GM19463 (cell line): ENCODE measurements around the gene MEDAG.
"Not testable (repeated sequence)": the region's sequence is repeated elsewhere in the genome, so short reads cannot be mapped to it uniquely, and the experiment has no call there.

ENCODE experiments used
- ATAC-seq: cut with Tn5 transposase; IDR thresholded peaks from one replicate; pipeline ENCODE4 v1.9.1; 2021; ENCODE audit warnings: mild to moderate bottlenecking, moderate library complexity; ENCODE audit not compliant: unreplicated experiment

MEDAG gene

GRCh38 chr13:30906411-30907051, 460 bp downstream of the MEDAG start:
- ATAC-seq: no peak

GRCh38 chr13:30907121-30907861, 1.2 kb downstream of the MEDAG start:
- ATAC-seq: no peak

- no peak for ATAC-seq
These were observed 2.4 kb downstream of the MEDAG start for GRCh38 chr13:30908416-30908980.

GRCh38 chr13:30910676-30911075, 4.6 kb downstream of the MEDAG start:
- ATAC-seq: no peak

- no peak for ATAC-seq
These were observed 9.8 kb downstream of the MEDAG start for GRCh38 chr13:30915691-30916541.

GRCh38 chr13:30916991-30917390, 10.9 kb downstream of the MEDAG start:
- ATAC-seq: no peak

GRCh38 chr13:30918662-30919405, 12.8 kb downstream of the MEDAG start:
- ATAC-seq: no peak

GRCh38 chr13:30920162-30920909, 14.3 kb downstream of the MEDAG start:
- ATAC-seq: no peak

GRCh38 chr13:30923418-30923817, 17.3 kb downstream of the MEDAG start:
- no peak for ATAC-seq

GRCh38 chr13:30924721-30925120, 18.6 kb downstream of the MEDAG start:
- no peak for ATAC-seq

GRCh38 chr13:30925429-30925828, 19.4 kb downstream of the MEDAG start:
- no peak for ATAC-seq

GRCh38 chr13:30926781-30927180, 20.7 kb downstream of the MEDAG start:
- no peak for ATAC-seq

GRCh38 chr13:30927188-30927587, 21.1 kb downstream of the MEDAG start:
- not testable (repeated sequence) for ATAC-seq

GRCh38 chr13:30927595-30927994, 21.5 kb downstream of the MEDAG start:
- ATAC-seq: no peak

GRCh38 chr13:30928978-30929377, 22.9 kb downstream of the MEDAG start:
- ATAC-seq: no peak

GRCh38 chr13:30932481-30933353, 26.6 kb downstream of the MEDAG start, which contains the start of gene TEX26:
Gene TEX26, plus strand, starts transcription at chr13:30932656. Its CDS starts 60 bp downstream, at chr13:30932716.
- ATAC-seq: no peak

GRCh38 chr13:30933354-30933670, 27.2 kb downstream of the MEDAG start:
- ATAC-seq: no peak

GRCh38 chr13:30934381-30934780, 28.3 kb downstream of the MEDAG start:
- no peak for ATAC-seq

GRCh38 chr13:30934803-30935202, 28.7 kb downstream of the MEDAG start:
- ATAC-seq: no peak
